ENCODE results near the gene PRKD2. TPM values are rescaled to one million over a fixed set of nuclear protein-coding genes. Genes with fewer than 3 reads are reported as not detected.

The PRKD2 gene
- polyA plus RNA-seq, 1 donor from 2014 or later = 143 TPM

DNA sequence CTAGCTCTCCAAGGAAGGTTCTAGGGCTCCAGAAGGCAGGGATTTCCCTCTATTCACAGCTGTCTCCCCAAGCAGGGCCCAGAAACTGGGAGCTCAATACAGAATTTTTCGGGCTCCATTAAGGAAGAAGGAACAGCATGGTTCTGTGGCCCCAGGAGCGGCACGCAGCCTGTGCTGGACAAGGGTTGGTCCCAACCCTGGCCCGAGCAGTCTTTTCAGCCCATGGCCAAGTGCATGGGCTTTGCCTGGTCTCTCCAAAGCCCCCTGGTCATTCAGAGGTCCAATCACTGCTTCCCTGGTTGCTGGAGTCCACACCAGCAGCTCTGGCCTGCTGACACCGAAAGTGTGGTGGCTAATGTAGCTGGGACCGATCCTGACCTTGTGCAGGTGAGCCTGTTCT, 6.6 kb upstream of the PRKD2 start:
- Mint-ChIP-seq H3K4me3 (peak overlapping the region in 2 of 4 donors; percentile 57 to 70), H3K27ac (peak overlapping the region in 1 of 3 donors; percentile 69), H3K9me3 (no peaks in the 10 kb centered on the region), H3K4me1 (peaks cover 16 to 31% (median 29%) of the 10 kb centered on the region in 3 donors), H3K27me3 (no peaks in the 10 kb centered on the region), H3K36me3 (peaks cover 12% of the 10 kb centered on the region)

DNA sequence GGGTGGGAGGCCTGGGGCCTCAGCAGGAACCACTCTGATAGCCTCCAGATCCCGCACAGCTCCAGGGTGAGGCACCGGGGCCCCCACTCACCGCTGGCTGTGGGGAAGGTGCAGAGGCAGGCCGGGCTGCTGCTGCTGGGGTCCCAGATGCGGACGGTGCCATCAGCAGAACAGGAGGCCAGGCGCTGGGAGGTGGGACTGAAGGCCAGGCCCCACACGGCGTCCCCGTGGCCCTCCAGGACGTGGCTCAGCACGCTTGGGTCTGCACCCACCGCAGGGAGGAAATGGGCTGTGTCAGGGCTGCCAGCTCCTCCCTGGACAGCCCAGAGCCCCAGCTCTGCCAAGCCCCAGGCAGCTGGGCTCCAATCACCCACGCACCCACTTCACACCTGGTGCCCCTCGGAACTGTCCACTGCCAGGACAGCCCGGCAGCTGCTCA, 6.1 kb upstream of the PRKD2 start:
- no peaks in the 10 kb centered on the region for H3K27me3 Mint-ChIP-seq
- H3K4me1 Mint-ChIP-seq = peaks cover 19 to 34% (median 31%) of the 10 kb centered on the region in 3 donors
- H3K9me3 Mint-ChIP-seq = no peaks in the 10 kb centered on the region
- H3K4me3 Mint-ChIP-seq = peak overlapping the region in 3 of 4 donors; percentile 57 to 70 (median 69)
- peak overlapping the region in 1 of 3 donors; percentile 69 for H3K27ac Mint-ChIP-seq
- H3K36me3 Mint-ChIP-seq = peaks cover 12% of the 10 kb centered on the region

DNA sequence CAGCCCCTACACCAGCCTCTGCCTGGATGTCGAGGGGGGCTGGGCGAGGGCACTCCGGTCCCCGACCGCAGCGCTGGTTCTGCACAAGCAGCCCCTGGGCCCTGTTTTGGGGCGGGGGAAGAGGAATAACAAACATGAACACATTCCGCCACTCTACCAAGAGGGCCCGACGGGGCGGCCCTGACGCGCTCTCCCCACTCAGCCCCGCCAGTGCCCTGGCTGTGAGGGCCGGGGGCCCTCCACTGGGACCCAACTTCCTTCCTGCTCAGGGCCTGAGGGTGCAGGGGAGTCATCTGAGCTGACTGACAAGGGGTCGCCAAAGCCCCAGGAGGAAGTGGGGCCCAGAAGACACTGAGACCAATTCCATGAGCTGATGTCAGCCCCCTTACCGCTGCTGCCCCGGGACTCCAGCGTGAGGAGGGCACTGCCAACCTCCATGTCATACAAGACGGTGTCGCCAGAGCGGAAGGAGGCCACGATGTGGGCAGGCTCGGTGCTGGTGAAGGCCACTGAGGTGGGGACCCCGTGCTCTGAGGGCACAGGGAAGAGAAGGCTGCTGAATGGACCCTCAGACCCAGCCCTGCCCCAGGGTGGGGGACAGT, 5.6 kb upstream of the PRKD2 start:
- H3K9me3 Mint-ChIP-seq = no peaks in the 10 kb centered on the region
- H3K27ac Mint-ChIP-seq = peak overlapping the region; percentile 17 to 95 (median 69)
- H3K4me1 Mint-ChIP-seq = peaks cover 23 to 38% (median 35%) of the 10 kb centered on the region in 3 donors
- no peaks in the 10 kb centered on the region for H3K27me3 Mint-ChIP-seq
- peaks cover 11% of the 10 kb centered on the region for H3K36me3 Mint-ChIP-seq
- peak overlapping the region in 3 of 4 donors; percentile 58 to 70 (median 69) for H3K4me3 Mint-ChIP-seq

DNA sequence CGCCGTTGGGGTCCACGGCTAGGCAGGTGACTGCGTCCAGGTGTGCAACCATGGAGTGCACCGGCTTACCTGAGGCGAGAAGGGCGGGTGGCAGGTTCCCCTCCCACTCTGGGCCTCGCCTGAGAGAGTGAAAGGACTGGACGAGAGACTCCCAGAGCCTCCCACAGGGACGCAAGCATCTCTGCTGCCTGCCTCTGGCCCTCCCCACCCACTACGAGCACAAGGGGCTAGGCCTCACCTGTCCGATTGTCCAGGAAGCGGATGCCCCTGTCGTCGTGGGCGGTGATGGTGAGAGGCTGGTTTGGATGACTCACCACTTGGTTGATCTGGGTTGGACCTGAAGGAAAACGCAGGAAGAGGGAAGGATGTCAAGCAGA, 5.1 kb upstream of the PRKD2 start:
- no peaks in the 10 kb centered on the region for H3K9me3 Mint-ChIP-seq
- peaks cover 23 to 38% (median 35%) of the 10 kb centered on the region in 3 donors for H3K4me1 Mint-ChIP-seq
- H3K27me3 Mint-ChIP-seq = no peaks in the 10 kb centered on the region
- peaks cover 10% of the 10 kb centered on the region for H3K36me3 Mint-ChIP-seq
- peak overlapping the region in 3 of 4 donors; percentile 55 to 70 (median 58) for H3K4me3 Mint-ChIP-seq
- H3K27ac Mint-ChIP-seq = peak overlapping the region; percentile 17 to 95 (median 69)

DNA sequence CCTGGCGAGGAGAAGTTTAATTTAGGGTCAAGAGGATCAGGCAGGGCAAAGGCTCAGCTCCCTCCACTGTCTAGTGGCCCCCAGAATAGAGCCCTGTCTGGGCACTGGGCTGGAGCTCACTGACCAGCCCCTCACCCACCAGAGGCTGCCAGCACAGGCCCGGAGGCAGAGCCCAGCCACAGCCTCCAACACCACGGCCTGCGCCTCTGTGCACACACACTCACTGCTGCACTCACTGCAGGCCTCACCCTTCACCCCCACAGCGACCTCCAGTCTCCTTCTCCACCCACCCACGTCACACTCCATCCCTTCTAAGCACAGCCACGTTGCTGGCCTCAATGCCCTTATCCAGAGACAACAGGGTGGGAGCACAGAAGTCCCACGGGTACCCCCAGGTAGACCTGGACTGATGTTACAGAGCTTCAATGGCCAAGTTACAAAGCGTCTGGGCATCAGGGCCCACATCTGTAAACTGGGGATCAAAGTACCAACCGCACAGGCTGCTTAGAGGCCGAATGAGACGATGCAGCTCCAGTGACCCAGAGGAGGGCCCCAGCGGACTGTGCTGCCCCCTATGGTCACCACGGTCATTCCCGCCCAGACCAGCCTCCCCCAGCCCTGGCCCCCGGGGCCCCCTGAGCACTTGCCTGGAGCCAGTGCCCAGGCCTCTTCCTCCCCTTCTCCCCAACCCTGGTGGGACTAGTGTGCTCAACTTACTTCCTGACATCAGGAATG, 4.5 kb upstream of the PRKD2 start:
- Mint-ChIP-seq H3K36me3 (peaks cover 10% of the 10 kb centered on the region), H3K9me3 (no peaks in the 10 kb centered on the region), H3K4me1 (peaks cover 23 to 38% (median 32%) of the 10 kb centered on the region in 3 donors), H3K27me3 (no peaks in the 10 kb centered on the region), H3K4me3 (peak overlapping the region in 3 of 4 donors; percentile 67 to 73 (median 70)), H3K27ac (peak overlapping the region in 2 of 3 donors; percentile 85 to 98)

DNA sequence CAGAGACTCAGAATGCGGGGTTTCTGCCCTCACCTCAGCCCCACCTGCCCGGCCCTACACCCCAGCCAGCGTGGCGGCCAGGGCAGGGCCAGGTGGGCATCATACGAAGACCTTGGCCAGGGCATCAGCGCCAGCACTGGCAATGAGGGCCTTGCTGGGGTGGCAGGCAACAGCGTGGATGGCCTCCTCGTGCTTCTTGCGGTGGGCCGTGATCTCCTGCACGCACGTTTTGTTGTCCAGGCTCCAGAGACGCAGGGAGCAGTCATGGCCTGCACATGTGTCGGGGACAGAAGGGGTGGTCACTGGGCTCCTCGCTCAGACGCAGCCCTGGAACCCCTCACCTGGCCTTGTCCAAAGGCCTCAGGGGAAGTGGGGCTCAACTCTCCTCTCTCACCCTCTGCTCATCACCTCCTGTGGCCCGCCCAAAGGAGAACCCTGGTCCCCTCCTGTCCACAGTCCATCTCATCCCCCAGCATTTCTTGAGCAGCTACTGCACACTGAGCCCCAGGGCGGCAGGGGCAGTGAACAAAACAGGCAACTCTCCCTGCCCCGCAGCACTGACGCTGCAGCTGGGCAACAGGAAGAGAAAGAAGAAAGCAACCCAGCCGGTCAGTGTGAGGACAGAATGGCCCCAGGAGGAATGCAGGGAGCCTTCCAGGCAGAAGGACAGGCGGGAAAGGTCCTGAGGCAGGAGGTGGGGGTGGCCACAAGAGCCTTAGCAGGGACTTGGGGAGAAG, 3.8 kb upstream of the PRKD2 start:
- no peaks in the 10 kb centered on the region for H3K9me3 Mint-ChIP-seq
- H3K27me3 Mint-ChIP-seq = no peaks in the 10 kb centered on the region
- H3K4me3 Mint-ChIP-seq = peak overlapping the region in 3 of 4 donors; percentile 57 to 73 (median 67)
- peaks cover 8% of the 10 kb centered on the region for H3K36me3 Mint-ChIP-seq
- peaks cover 23 to 38% (median 32%) of the 10 kb centered on the region in 3 donors for H3K4me1 Mint-ChIP-seq
- peak overlapping the region in 2 of 3 donors; percentile 98 to 99 for H3K27ac Mint-ChIP-seq

DNA sequence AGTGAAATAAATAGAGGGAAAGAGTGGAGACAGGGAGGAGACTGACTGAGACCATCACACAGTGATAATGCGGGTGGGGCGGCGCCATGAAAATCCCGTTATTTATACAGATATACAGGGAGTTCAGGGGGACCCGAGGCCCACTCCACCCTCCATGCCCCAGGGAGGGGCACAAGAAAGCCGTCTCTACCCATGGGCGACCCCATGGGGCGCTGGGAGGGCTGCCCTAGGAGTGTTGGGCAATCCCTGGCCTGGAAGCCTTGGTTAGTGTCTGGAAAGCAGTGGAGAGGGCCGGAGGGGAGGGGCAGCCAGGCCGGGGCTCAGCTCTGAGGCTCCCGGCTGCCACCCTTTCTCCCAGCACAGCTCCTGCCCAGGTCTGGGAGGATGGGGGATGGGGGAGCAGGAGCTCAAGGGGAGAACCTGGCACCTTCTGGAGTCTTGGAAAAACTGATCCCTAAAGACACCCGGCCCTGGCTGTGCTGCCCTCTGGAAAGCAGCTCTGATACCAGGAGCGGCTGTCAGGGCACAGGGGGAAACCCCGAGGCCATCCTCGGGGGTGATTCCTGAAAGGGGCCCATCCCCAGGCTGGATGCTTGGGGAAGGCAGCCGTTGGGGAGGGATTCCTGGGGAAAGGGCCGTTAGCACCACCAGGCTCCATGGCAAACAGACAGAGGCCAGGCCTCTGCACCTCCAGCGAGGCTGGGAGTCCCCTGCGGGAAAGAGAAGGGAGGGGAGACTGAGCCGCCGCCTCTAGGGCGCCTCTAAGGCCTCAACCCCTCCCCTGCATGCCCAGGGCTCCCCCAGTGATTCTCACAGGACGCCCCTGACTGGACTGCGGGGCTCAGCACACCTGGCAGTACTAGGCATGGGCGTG, 3.0 kb upstream of the PRKD2 start:
- H3K27ac Mint-ChIP-seq = peak overlapping the region; percentile 93 to 99 (median 98)
- peak overlapping the region; percentile 78 to 99 (median 94) for H3K4me3 Mint-ChIP-seq
- H3K4me1 Mint-ChIP-seq = peaks cover 23 to 45% (median 34%) of the 10 kb centered on the region in 3 donors
- peaks cover 6% of the 10 kb centered on the region for H3K36me3 Mint-ChIP-seq
- no peaks in the 10 kb centered on the region for H3K9me3 Mint-ChIP-seq
- H3K27me3 Mint-ChIP-seq = no peaks in the 10 kb centered on the region

DNA sequence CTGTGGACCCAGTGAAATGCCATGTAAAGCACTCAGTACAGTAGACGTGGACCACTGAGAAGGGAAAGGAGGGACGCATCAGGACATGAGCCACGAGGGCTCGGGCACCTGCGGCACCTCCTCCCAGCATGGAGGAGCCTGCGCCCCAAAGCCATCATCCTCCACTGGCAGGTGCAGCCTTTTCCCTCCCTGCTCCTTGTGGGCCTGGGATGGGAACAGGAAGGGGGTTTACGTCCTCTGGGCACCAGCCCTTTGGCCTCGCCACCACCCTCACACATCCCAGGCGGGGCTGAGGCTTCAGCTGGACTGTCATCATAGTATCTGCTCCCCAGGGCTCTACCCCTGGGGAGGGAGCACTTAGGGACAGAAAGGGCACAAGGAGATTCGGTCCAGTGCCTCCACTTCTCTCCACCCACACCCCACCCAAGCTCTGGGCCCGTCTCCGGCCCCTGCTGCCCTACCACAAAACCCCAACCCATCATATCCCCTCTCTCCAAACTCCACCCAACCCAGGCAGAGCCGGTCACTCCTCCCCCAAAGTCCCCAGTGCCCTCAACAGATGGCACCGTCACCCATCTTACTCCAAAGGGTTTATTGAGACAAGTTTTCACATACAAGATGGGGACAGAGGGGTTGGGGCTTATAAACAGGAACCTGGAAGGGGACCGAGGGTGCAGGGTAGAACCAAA, 2.2 kb upstream of the PRKD2 start:
- peaks cover 29 to 47% (median 38%) of the 10 kb centered on the region in 3 donors for H3K4me1 Mint-ChIP-seq
- H3K36me3 Mint-ChIP-seq = peaks cover 3% of the 10 kb centered on the region

DNA sequence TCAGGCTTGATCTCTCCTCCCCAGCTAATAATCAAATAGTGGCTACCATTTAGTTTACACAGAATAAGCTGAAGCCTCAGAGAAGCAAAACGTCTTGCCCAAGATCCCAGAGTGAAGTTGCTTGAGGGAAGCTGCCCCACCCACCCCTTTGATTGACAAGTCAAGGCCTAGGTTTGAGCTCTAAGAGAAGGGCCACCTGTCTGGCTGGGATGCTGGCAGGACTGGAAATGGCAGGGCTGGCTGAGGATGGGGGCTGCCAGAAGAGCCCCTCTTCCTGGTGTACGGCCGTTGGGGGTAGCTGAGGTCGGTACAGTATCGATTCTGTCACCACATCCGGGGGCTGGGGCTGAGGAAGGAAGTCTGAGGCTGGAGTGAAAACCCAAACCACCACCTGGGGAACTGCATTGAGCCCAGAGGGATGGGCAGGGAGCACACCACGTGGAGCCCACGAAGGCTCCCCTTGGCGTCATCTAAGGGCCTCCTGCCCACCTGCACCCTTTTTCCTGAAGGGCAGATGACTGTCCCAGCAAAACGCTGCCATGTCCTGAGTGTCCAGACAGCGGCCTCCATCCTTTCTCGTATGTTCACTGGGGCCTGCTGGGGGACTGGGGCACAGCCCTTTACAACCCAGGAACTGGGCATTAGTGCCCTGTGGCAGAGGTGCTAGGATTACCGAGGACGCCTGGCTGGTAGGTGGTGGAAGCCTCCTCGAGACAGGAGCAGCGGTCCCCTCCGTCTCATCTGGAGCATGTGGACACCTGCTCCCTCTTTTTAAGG, 1.4 kb upstream of the PRKD2 start:
- peak overlapping the region; percentile 97 to 99 (median 98) for H3K27ac Mint-ChIP-seq
- H3K27me3 Mint-ChIP-seq = no peaks in the 10 kb centered on the region
- H3K4me3 Mint-ChIP-seq = peak overlapping the region; percentile 92 to 99 (median 97)
- no peaks in the 10 kb centered on the region for H3K9me3 Mint-ChIP-seq
- H3K36me3 Mint-ChIP-seq = peaks cover 4% of the 10 kb centered on the region
- H3K4me1 Mint-ChIP-seq = peaks cover 29 to 49% (median 39%) of the 10 kb centered on the region in 3 donors

More for the DNA sequence above, 2.2 kb upstream of the PRKD2 start:
- Mint-ChIP-seq H3K27me3 (no peaks in the 10 kb centered on the region), H3K27ac (peak overlapping the region; percentile 97 to 99 (median 98)), H3K9me3 (no peaks in the 10 kb centered on the region), H3K4me3 (peak overlapping the region; percentile 92 to 99 (median 97))

DNA sequence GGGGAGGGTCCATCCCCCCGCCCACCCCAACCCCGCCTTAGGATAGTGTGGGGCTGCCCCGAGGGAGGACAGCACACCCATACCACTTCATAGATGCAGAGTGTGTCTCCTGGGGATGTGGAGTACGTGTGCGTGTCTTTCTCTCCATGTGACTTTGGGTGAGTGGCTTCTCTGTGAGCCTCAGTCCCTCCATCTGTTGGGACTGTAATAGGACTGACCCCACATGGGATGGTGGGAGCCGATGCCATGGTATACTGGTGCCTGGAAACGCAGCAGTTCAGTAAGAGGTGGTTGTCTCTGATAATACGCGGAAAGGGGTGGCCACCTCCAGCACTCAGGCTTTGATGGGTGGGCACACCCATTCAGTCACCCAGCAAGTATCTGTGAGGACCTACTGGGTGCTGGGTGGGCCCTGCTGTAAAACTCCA, 816 bp upstream of the PRKD2 start:
- H3K4me1 Mint-ChIP-seq = peaks cover 29 to 50% (median 39%) of the 10 kb centered on the region in 3 donors
- peaks cover 4% of the 10 kb centered on the region for H3K36me3 Mint-ChIP-seq
- no peaks in the 10 kb centered on the region for H3K27me3 Mint-ChIP-seq
- peak overlapping the region; percentile 97 to 99 (median 98) for H3K27ac Mint-ChIP-seq
- H3K4me3 Mint-ChIP-seq = peak overlapping the region; percentile 92 to 99 (median 97)
- H3K9me3 Mint-ChIP-seq = no peaks in the 10 kb centered on the region

DNA sequence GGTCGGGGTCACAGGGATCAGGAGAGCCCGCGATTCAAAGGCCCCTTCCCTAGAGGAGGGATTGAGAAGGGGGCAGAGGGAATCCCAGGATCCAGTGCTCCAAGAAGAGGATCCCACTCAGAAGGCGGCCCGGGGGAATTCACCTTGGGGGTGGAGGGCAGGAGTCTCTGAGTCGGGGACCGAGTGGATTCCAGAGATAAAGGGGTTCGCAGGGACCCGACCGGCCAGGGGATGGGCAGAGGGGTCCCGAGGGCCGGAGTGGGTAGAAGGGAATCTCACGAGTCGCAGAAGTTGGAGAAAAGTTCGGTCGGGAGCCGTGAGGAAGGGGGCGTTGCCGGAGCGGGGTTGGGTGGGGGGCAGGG, 261 bp downstream of the PRKD2 start:
- no peaks in the 10 kb centered on the region for H3K27me3 Mint-ChIP-seq
- H3K4me1 Mint-ChIP-seq = peaks cover 28 to 46% (median 34%) of the 10 kb centered on the region in 3 donors
- no peaks in the 10 kb centered on the region for H3K9me3 Mint-ChIP-seq
- peak overlapping the region; percentile 92 to 99 (median 97) for H3K4me3 Mint-ChIP-seq
- peaks cover 1% of the 10 kb centered on the region for H3K36me3 Mint-ChIP-seq
- H3K27ac Mint-ChIP-seq = peak overlapping the region; percentile 97 to 99 (median 98)

DNA sequence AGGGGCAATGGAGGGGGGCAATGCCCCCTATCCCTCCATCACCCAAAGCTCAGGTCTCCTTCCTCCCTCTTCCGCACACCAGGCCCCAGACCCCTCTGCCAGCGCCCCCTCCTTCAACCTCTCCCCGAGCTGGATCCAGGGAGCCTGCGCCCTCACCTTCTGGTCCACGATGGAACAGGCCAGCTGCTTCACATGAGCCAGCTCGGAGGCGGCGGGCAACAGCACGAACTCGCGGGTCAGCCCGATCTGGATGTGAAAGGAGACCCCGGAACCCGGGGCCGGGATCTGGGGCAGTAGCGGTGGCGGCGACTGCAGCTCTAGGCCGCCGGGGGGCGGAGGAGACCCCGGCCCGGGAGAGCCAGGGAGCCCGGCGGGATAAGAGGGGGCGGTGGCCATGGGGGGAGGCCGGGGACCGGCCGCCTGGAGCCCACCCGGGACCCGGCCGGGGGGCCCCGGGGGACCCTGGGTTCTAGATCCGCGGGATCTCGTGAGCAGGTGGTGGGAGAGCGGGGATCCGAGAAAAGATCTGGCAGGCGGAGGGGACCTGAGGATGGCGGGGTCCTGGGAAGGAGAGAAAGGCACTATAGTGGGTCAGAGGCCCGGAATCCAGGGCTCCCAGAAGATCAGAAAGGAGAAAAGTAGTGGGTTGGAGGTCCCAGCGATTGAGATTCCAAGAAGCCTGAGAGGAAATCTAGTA, 791 bp downstream of the PRKD2 start:
- peaks cover 1% of the 10 kb centered on the region for H3K36me3 Mint-ChIP-seq
- no peaks in the 10 kb centered on the region for H3K9me3 Mint-ChIP-seq
- H3K4me3 Mint-ChIP-seq = peak overlapping the region; percentile 92 to 99 (median 97)
- peak overlapping the region; percentile 97 to 99 (median 98) for H3K27ac Mint-ChIP-seq
- no peaks in the 10 kb centered on the region for H3K27me3 Mint-ChIP-seq
- H3K4me1 Mint-ChIP-seq = peaks cover 28 to 44% (median 31%) of the 10 kb centered on the region in 3 donors

Data from IgD-negative memory B cell (primary cell).